KMS-11 (cell line): ENCODE data around the gene SUGP2.

Experiments used
- H2AFZ ChIP-seq: fragments of 200-600 bp; sonication (generic); 2 replicates; pipeline ENCODE4 v1.6.1; 2016; ENCODE audit warnings: antibody characterized with exemption, mixed run types, low read depth
- H3K27ac ChIP-seq: fragments of 200-600 bp; sonication (generic); 2 replicates; pipeline ENCODE4 v1.6.1; 2016; ENCODE audit warnings: mild to moderate bottlenecking, mixed run types
- H3K27me3 ChIP-seq: fragments of 200-600 bp; sonication (generic); 2 replicates; pipeline ENCODE4 v1.6.1; 2017; ENCODE audit warnings: mild to moderate bottlenecking, low read depth, mixed run types, moderate library complexity; ENCODE audit not compliant: insufficient read depth
- H3K36me3 ChIP-seq: fragments of 200-600 bp; sonication (generic); 2 replicates; pipeline ENCODE4 v1.6.1; 2017; ENCODE audit warnings: mild to moderate bottlenecking, mixed run types; ENCODE audit not compliant: insufficient read depth
- H3K4me1 ChIP-seq: fragments of 200-600 bp; sonication (generic); 2 replicates; pipeline ENCODE4 v1.6.1; 2016; ENCODE audit warnings: mild to moderate bottlenecking, low read depth, mixed run types; ENCODE audit not compliant: poor library complexity, severe bottlenecking
- H3K4me2 ChIP-seq: fragments of 200-600 bp; sonication (generic); 2 replicates; pipeline ENCODE4 v1.7.0; 2016; ENCODE audit warnings: mild to moderate bottlenecking, mixed run types
- H3K4me3 ChIP-seq: fragments of 200-600 bp; sonication (generic); IDR thresholded peaks from 2 replicates; pipeline ENCODE4 v1.6.1; 2017; ENCODE audit warnings: low read depth, low read length, mixed read lengths; ENCODE audit not compliant: insufficient read depth
- H3K79me2 ChIP-seq: fragments of 200-600 bp; sonication (generic); 2 replicates; pipeline ENCODE4 v1.6.1; 2016; ENCODE audit warnings: low read depth, mixed run types; ENCODE audit not compliant: insufficient read depth
- H3K9ac ChIP-seq: fragments of 200-600 bp; sonication (generic); 2 replicates; pipeline ENCODE4 v1.6.1; 2016; ENCODE audit warnings: mild to moderate bottlenecking, mixed run types
- H4K20me1 ChIP-seq: fragments of 200-600 bp; sonication (generic); 2 replicates; pipeline ENCODE4 v1.6.1; 2016; ENCODE audit warnings: mild to moderate bottlenecking, mixed run types; ENCODE audit not compliant: insufficient read depth
- CTCF ChIP-seq: fragments of 200-600 bp; sonication (generic); conservative IDR thresholded peaks from 2 replicates; pipeline ENCODE4 v1.6.1; 2017; ENCODE audit warnings: low read depth, mild to moderate bottlenecking, antibody characterized with exemption, low read length, moderate library complexity, mixed read lengths

The SUGP2 gene

DNA sequence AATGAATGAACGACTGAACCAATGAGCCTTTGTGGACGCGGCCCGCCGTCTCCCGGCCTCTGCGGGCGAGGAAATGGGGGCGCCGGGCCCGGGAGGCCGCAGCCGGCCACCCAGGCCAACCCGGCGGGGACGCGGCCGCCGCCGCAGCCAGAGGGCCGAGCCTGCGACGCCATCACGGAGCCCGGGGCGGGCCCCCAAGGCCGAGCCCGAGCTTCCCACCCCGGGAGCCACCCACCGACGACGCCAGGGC, 216 bp downstream of the SUGP2 start:
- no peak for TF ChIP-seq CTCF
- no peaks in the 10 kb centered on the region for H4K20me1 ChIP-seq
- peaks cover 24% of the 10 kb centered on the region for H3K4me1 ChIP-seq

GRCh38 chr19:19032420-19033175, 719 bp downstream of the SUGP2 start:
- H4K20me1 ChIP-seq: no peaks in the 10 kb centered on the region
- TF ChIP-seq CTCF: no peak
- no peaks in the 10 kb centered on the region for H3K27me3 ChIP-seq
- peaks cover 24% of the 10 kb centered on the region for H3K4me1 ChIP-seq
- peak overlapping the region; percentile 87; the same call in 1 of the 2 replicates for H2AFZ ChIP-seq
- peak overlapping the region; percentile 92 for H3K27ac ChIP-seq
- H3K9ac ChIP-seq: peak overlapping the region; percentile 89
- peak overlapping the region; percentile 87 for H3K4me2 ChIP-seq
- H3K36me3 ChIP-seq: peaks cover 3% of the 10 kb centered on the region; the same call in 1 of the 2 replicates
- peaks cover 60% of the 10 kb centered on the region for H3K79me2 ChIP-seq
- H3K4me3 ChIP-seq: no peak overlapping the region

More for the DNA sequence above, 216 bp downstream of the SUGP2 start:
- peak overlapping the region; percentile 87 for H2AFZ ChIP-seq
- H3K9ac ChIP-seq: peak overlapping the region; percentile 89
- peaks cover 60% of the 10 kb centered on the region for H3K79me2 ChIP-seq
- peak overlapping the region; percentile 87; the same call in 1 of the 2 replicates for H3K4me2 ChIP-seq
- peaks cover 6% of the 10 kb centered on the region; the same call in 1 of the 2 replicates for H3K36me3 ChIP-seq
- H3K27me3 ChIP-seq: no peaks in the 10 kb centered on the region
- no peak overlapping the region for H3K4me3 ChIP-seq
- H3K27ac ChIP-seq: peak overlapping the region; percentile 92

- Histone ChIP-seq H3K36me3 (no peaks in the 10 kb centered on the region), H3K27ac (no peak overlapping the region), H3K9ac (no peak overlapping the region), H3K4me2 (peak overlapping the region; percentile 87), H3K4me1 (peaks cover 24% of the 10 kb centered on the region), H3K79me2 (peaks cover 66% of the 10 kb centered on the region), H3K4me3 (no peak overlapping the region), H3K27me3 (no peaks in the 10 kb centered on the region), H4K20me1 (0 out of 2 replicates have a peak, but pooled peaks cover 3% of the 10 kb centered on the region), H2AFZ (no peak overlapping the region)
- TF ChIP-seq CTCF: no peak
Measured at GRCh38 chr19:19031891-19032290, 1.4 kb downstream of the SUGP2 start.

- peaks cover 56% of the 10 kb centered on the region for H3K79me2 ChIP-seq
- H3K9ac ChIP-seq: no peak overlapping the region
- peaks cover 13% of the 10 kb centered on the region; the same call in 1 of the 2 replicates for H3K36me3 ChIP-seq
- H4K20me1 ChIP-seq: 0 out of 2 replicates have a peak, but pooled peaks cover 3% of the 10 kb centered on the region
- no peak overlapping the region for H3K4me2 ChIP-seq
- peaks cover 16% of the 10 kb centered on the region for H3K4me1 ChIP-seq
- no peak for TF ChIP-seq CTCF
- H3K27ac ChIP-seq: no peak overlapping the region
- no peak overlapping the region for H3K4me3 ChIP-seq
- H2AFZ ChIP-seq: no peak overlapping the region
- no peaks in the 10 kb centered on the region for H3K27me3 ChIP-seq
Measured at GRCh38 chr19:19028526-19028925, 4.8 kb downstream of the SUGP2 start.
